HFFc6 (cell line): ENCODE measurements around the gene FBXO4. TPM values are rescaled to one million over a fixed set of nuclear protein-coding genes. Genes with fewer than 3 reads are reported as not detected.
"Not testable (repeated sequence)": the region's sequence is repeated elsewhere in the genome, so short reads cannot be mapped to it uniquely, and the experiment has no call there.

ENCODE experiments used
- DNase-seq: peaks from one replicate; pipeline ENCODE4 v3.0.0-alpha.2; 2018
- H3K27ac Mint-ChIP-seq: 2 replicates; pipeline ENCODE4 v1.8.0; 2020; ENCODE audit warnings: mild to moderate bottlenecking, mixed read lengths
- H3K27me3 Mint-ChIP-seq: 2 replicates; pipeline ENCODE4 v1.8.0; 2021; ENCODE audit warnings: mild to moderate bottlenecking, moderate library complexity, mixed read lengths; ENCODE audit not compliant: insufficient read depth
- H3K36me3 Mint-ChIP-seq: 2 replicates; pipeline ENCODE4 v1.8.0; 2021; ENCODE audit warnings: low read depth, mixed read lengths
- H3K4me1 Mint-ChIP-seq: 2 replicates; pipeline ENCODE4 v1.8.0; 2020; ENCODE audit warnings: low read depth, mixed read lengths
- H3K4me3 Mint-ChIP-seq: 2 replicates; pipeline ENCODE4 v1.8.0; 2020; ENCODE audit warnings: mild to moderate bottlenecking, moderate library complexity, mixed read lengths
- H3K9me3 Mint-ChIP-seq: 2 replicates; pipeline ENCODE4 v1.8.0; 2020; ENCODE audit warnings: mild to moderate bottlenecking, mixed read lengths
- total RNA-seq, 6 experiments: library from RNA; stranded (reverse); fragmentation: NEBNext Ultra II Directional; extraction: Animal tissue kit (Norgen Biotek cat#: 25700); gene quantifications; 2 replicates in 1 of 6; 3 replicates in 5 of 6; pipeline ENCODE4 v1.2.3, GENCODE V29; 2021
- TF ChIP-seq, protein P1 (sequence below): fragments of 200-600 bp; sonication (generic); IDR thresholded peaks from 2 replicates; pipeline ENCODE4 v1.5.0; 2021; ENCODE audit warnings: antibody characterized with exemption, mild to moderate bottlenecking

FBXO4 gene
- total RNA-seq, 6 experiments from 2014 or later = 4.8 to 7.9 (median 6.0) TPM

DNA sequence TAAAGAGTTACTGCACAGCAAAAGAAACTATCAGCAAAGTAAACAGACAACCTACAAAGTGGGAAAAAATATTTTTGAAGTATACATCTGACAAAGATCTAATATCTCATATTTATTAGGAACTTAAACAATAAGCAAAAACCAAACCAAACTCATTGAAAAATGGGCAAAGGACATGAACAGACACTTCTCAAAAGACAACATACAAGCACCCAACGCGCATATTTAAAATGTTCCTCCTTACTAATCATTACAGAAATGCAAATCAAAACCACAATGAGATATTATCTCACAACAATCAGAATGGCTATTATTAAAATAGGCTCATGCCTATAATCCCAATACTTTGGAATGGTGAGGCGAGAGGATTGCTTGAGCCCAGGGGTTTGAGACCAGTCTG lies 48.0 kb downstream of the FBXO4 start:
- Mint-ChIP-seq H3K27me3 (no peaks in the 10 kb centered on the region; the same call in 1 of the 2 replicates), H3K27ac (no peak overlapping the region), H3K36me3 (no peaks in the 10 kb centered on the region), H3K9me3 (no peaks in the 10 kb centered on the region), H3K4me3 (no peak overlapping the region), H3K4me1 (no peaks in the 10 kb centered on the region)
- DNase-seq = no peak
- TF ChIP-seq, protein P1, sequence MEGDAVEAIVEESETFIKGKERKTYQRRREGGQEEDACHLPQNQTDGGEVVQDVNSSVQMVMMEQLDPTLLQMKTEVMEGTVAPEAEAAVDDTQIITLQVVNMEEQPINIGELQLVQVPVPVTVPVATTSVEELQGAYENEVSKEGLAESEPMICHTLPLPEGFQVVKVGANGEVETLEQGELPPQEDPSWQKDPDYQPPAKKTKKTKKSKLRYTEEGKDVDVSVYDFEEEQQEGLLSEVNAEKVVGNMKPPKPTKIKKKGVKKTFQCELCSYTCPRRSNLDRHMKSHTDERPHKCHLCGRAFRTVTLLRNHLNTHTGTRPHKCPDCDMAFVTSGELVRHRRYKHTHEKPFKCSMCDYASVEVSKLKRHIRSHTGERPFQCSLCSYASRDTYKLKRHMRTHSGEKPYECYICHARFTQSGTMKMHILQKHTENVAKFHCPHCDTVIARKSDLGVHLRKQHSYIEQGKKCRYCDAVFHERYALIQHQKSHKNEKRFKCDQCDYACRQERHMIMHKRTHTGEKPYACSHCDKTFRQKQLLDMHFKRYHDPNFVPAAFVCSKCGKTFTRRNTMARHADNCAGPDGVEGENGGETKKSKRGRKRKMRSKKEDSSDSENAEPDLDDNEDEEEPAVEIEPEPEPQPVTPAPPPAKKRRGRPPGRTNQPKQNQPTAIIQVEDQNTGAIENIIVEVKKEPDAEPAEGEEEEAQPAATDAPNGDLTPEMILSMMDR = no peak

DNA sequence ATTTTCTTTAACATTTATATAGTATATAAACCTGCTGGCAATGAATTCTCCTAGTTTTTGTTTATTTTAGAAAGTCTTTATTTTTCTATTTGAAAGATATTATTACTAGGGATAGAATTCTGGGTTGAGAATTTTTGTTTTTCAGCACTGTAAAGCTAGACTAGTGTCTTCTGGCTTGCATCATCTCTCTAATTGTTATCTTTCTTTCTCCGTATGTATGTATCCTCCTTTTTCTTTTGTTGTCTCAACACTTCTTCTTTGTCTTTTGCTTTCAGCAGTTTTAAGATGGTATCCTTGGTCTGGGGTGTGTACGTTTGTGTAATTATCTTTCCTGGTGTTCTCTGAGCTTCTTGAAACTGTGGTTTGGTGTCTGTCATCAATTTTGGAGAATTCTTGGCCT lies 48.8 kb downstream of the FBXO4 start:
- no peak for DNase-seq
- no peaks in the 10 kb centered on the region; the same call in 1 of the 2 replicates for H3K27me3 Mint-ChIP-seq
- H3K4me1 Mint-ChIP-seq = no peaks in the 10 kb centered on the region
- no peak overlapping the region for H3K27ac Mint-ChIP-seq
- H3K36me3 Mint-ChIP-seq = no peaks in the 10 kb centered on the region
- TF ChIP-seq, protein P1 = no peak
- no peak overlapping the region for H3K4me3 Mint-ChIP-seq
- no peaks in the 10 kb centered on the region for H3K9me3 Mint-ChIP-seq

DNA sequence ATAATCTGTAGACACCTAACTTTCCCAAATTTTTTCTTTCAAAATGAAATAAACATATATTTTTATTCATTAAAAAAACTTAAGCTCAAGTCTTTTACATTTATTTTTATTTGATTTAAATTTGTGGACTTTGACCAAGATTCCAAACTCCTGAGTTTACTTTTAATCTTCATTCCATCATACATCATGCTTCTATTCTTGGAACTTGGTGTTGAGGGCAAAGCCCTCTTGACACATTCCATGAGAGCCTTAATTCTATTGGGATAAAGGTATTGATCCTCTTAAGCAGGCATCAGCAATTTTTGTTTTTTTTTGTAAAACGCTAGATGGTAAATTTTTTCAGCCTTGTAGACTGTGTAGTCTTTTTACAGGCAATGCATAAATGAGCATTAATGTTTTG lies 53.6 kb downstream of the FBXO4 start:
- TF ChIP-seq, protein P1 = no peak
- Mint-ChIP-seq H3K4me1 (no peaks in the 10 kb centered on the region), H3K27ac (no peak overlapping the region), H3K4me3 (no peak overlapping the region), H3K9me3 (no peaks in the 10 kb centered on the region), H3K27me3 (no peaks in the 10 kb centered on the region), H3K36me3 (no peaks in the 10 kb centered on the region)
- no peak for DNase-seq

DNA sequence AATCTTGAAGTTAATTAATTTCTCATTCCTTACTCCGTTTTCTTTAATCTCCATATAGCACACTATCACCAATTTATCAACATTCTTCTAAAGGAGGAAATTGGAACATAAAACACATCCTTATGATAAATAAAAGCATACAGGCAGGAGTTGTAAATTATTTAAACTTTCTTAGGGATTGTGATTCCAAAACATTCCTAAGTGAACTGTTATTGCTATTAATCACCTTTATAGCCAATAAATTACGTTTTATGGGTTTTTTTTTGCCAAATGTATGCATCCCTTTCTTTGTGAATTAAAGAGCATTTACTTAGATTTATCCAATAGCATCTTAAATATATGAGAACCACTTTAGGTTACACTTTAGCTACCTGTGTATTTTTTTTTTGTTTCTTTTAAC lies 55.3 kb downstream of the FBXO4 start:
- Mint-ChIP-seq H3K27ac (no peak overlapping the region), H3K27me3 (no peaks in the 10 kb centered on the region), H3K36me3 (no peaks in the 10 kb centered on the region), H3K4me3 (no peak overlapping the region), H3K4me1 (no peaks in the 10 kb centered on the region), H3K9me3 (no peaks in the 10 kb centered on the region)
- DNase-seq = no peak
- TF ChIP-seq, protein P1 = no peak

DNA sequence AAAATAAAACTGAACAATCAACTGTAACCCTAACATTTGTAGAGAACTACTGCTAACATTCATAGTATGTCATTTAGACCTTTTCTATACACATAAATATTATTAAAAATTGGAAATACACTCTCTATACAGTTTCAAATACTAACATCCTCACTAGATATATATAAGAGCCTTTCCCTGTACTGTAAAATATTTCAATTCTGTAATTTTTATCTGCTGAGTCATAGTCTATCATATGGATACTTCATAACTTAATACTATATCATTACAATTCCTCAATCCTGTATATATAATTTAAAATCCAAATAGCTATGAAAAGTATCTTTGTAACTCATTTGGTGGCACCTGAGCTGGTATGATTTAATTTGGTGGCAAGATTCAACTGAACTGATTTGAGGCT lies 55.8 kb downstream of the FBXO4 start:
- Mint-ChIP-seq H3K27me3 (no peaks in the 10 kb centered on the region), H3K4me3 (no peak overlapping the region), H3K9me3 (no peaks in the 10 kb centered on the region), H3K36me3 (no peaks in the 10 kb centered on the region), H3K4me1 (no peaks in the 10 kb centered on the region), H3K27ac (no peak overlapping the region)
- no peak for DNase-seq
- TF ChIP-seq, protein P1 = no peak

DNA sequence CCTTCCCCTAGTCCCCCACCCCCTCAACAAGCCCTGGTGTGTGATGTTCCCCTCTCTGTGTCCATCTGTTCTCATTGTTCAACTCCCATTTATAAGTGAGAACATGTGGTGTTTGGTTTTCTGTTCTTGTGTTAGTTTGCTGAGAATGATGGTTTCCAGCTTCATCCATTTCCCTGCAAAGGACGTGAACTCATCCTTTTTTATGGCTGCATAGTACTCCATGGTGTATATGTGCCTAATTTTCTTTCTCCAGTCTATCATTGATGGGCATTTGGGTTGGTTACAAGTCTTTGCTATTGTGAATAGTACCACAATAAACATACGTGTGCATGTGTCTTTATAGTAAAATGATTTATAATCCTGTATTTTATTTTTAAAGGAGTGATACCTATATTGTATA lies 57.8 kb downstream of the FBXO4 start:
- not testable (repeated sequence) for DNase-seq, H3K27ac Mint-ChIP-seq, H3K27me3 Mint-ChIP-seq, H3K4me3 Mint-ChIP-seq, H3K9me3 Mint-ChIP-seq, H3K4me1 Mint-ChIP-seq, H3K36me3 Mint-ChIP-seq
